GDM1 (cell line): ENCODE results near the gene SNCB.

Experiments
- DNase-seq: peaks from one replicate; lab custom pipeline; 2025; lab: John Stamatoyannopoulos, UW

SNCB gene

DNA sequence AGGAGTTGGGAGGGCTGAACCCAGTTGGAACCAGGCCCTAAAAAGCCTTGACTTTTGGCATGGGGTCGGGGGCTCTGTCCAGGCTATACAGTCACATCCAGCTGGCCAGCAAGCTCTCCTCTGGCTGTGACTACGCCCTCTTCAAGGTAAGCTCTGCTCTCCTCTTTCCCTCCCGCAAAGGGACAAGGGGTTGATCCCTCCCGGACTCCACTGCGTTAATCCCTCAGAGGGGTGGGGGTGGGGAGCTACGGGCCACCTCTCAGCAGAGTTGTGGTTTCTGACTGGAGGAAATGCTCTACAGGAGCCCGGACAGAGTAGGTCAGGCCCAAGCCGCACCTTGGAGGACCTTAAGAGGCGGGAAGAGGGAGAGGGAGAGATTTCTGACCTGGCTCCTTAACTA lies 14.0 kb upstream of the SNCB start:
- no peak for DNase-seq

DNA sequence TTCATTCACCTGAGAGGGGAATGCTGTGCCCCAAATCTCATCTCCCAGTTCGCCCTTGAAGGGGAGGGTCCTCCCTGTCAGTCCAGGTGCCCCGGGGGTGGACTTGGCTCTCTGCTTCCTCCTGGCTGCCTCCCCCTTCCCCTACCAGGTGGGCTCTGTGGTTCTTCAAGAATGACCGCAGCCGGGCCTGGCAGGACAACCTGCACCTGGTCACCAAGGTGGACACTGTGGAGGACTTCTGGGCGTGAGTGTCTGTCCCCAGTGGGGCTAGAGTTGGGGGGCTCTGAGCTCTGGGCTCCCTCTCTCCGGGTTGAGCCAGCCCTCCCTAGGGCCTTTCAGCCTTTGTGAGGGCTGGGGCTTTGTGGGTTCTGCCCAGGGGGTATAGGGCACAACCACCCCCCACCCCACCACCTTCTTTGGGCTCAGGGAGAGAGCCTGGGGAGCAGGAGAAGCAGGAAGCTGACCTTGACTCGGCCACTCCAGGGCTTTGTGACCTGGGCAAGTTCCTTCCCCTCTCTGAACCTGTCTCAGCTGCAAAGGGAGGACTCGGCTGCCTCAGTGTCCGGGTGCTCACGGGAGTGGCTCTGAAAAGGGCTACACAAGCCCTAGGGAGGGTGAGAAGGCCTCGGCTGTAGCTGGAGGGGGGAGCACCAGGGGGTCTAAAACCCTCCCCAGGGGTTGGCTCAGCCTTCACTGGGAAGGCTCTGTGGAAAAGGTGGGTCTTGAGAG lies 13.3 kb upstream of the SNCB start:
- DNase-seq = no peak

DNA sequence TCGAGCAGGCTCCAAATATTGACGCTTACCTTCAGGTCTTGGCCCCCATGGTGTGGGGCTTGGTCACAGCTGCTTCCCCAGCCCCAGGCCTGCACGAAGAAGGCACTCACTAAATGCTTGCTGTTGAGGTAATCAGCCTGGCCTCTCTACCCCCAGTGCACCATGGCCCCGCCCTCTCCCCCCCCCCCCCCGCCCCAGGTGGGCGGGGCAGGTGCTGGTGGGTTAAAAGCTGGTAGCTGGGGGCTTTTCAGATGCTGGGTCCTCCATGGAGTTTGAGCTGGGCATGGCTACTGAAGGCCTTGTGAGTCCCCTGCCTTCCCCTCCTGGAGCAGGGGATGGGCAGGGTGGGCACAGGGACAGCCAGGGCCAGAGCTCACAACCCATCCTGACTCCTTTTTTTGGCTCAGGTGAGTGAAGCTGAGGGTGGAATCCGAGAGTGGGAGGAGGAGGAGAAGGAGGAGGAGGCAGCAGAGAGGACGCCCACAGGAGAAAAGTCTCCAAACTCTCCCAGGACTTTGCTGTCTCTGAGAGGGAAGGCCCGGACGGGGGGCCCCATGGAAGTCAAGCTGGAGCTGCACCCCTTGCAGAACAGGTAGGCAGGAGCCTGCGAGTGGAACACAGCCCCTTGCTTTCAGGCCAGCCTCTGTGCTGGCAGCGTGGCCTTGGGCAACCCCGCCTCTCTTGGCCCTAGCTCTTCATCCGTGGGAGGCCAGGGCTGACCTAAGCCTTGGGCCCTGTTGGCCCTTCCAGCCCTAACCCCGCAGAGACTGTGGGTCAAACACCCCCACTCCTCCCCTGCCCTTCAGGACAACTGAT lies 12.5 kb upstream of the SNCB start:
- no peak for DNase-seq

DNA sequence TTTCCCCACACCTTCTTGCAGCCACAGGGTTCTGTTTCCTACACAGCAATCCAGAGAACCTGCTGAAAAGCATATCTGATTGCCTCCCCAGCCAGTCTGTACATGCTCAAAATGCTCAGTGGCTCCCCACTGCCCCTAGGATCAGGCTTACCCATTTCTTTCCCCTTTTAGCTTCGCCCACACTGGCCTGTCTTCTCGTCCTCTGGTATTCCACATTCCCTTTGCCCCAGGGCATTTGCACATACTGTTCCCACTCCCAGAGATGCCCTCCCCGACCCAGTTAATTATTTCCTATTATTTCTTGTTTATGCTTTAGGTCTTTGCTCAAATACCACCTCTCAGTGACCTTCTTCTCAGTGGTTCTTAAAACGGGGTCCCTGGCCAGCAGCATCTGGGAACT lies 10.3 kb upstream of the SNCB start:
- DNase-seq = no peak

DNA sequence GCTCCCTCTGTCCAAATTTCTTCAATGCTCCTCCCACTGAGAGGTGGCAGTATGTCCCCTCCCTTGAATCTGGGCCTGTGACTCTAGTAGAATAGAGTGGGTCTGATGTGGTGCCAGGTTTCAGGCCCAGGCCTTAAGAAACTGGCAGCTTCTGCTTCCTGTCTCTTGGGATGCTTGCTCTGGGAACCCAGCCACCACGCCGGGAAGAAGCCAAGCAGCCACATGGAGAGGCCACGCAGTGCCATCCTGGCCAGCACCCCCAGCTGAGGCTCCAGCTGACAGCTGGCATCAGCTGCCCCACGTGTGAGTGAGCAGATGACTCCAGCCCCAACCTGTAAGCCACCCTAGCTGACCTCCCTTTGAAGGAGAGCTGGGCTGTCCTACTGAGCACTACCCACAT lies 9.6 kb upstream of the SNCB start:
- DNase-seq = no peak

DNA sequence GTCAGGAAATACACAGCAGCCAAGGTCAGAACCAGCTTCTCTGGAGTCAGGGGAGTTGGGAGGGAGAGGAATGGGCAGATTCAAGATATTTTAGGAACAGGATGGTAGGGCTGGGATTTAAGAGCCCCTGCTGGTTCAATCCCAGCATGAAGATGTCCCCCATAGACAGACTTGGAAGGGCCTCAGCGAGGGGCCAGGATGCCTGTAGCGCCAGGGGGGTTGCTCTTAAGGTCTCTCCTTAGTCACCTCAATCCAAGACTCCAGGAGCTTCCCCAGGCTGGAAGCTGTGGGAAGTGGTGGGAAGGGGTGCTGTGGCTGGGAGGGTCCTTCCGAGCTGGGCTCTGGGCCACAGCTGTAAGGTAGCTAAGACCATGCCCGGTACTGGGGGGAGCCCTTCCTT lies 8.9 kb upstream of the SNCB start:
- DNase-seq = no peak

DNA sequence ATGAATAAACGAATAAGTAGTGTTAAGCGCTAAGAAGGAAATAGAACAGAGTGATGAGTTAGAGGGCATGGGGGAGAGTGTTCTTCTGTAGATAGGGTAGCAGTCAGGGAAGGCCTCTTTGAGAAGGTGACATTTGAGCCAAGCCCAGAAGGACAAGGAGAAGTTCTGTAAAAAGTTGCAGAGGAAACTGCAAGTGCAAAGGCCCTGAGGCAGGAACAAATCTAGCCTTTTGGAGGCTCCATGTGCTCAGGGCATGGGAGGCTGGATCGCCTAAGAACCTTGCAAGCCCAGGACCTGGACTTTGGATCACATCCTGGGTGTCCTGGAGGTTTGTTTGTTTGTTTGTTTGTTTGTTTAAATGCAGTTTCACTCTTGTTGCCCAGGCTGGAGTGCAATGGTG lies 8.1 kb upstream of the SNCB start:
- DNase-seq = no peak

DNA sequence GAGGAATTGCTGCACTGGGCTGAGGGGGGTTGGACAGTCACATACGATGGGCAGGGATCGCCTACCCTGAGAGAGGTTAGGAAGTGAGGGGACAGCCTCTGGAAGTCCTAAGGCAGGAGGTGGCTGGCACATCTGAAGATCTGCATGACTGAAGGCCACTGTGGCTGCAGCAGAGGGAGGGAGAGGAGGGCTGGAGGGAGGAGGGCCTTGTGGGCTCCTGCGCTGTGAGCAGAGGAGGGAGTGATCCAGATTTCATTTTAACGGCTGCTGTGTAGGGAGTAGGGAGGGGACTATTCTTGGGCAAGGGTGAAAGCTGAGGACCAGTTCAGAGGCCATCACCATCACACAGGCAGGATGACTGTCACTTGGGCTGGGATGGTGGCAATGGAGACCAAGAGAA lies 7.2 kb upstream of the SNCB start:
- no peak for DNase-seq

DNA sequence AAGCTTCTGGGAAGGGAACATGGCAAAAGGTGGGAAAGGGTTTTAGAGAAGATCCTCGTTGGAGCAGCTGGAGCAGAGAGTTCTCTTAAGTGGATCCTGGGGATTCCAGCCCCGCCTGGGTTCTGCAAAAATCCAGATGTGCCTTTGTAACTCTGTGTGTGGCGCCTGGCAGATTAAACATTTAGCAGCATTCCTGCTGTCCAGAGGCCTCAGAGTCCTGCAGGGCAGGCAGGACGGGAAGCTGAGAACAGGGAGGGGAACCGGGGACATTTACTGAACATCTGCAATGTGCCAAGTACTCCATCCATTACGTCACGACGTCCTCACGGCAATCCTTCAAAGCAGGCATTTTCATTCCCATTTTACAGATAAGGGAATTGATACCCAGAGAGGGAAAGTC lies 6.1 kb upstream of the SNCB start:
- no peak for DNase-seq

DNA sequence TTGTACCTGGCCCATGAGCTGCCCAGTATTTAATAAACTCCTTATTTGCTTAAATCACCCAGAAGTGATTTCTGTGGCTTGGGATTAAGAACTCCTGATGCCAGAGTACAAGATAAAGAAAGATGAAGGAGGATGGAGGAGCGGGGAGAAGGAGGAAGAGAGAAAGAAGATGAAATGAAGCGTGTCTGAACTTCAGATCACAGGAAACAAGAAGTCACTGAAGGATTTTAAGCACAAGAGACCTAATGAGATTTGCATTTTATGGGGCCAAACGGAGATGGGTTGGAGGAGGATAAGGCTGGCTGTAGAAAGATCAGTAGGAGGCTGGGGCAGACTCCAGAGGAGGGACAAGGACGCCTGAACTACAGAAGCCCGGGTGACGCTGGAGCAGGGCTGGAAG lies 3.3 kb upstream of the SNCB start:
- DNase-seq = no peak

DNA sequence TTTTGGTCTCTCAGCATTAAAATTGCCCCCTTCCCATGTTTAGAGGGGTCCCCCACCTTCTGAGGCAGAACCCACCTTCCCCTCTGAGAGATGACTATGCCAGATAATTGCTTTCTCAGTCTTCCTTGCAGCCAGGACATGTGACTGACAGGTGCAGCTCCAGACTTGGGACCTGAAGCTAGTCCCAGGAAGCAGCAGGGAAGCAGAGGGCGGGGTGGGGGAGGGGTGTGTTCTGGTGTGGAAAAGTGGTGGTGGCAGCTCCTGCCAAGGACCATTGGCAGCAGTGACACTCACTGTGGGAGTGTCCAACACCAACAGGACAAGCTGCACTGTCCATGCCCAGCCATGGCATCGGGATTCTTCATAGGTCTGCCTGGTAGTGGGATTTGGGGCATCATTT lies 2.4 kb upstream of the SNCB start:
- DNase-seq = no peak

DNA sequence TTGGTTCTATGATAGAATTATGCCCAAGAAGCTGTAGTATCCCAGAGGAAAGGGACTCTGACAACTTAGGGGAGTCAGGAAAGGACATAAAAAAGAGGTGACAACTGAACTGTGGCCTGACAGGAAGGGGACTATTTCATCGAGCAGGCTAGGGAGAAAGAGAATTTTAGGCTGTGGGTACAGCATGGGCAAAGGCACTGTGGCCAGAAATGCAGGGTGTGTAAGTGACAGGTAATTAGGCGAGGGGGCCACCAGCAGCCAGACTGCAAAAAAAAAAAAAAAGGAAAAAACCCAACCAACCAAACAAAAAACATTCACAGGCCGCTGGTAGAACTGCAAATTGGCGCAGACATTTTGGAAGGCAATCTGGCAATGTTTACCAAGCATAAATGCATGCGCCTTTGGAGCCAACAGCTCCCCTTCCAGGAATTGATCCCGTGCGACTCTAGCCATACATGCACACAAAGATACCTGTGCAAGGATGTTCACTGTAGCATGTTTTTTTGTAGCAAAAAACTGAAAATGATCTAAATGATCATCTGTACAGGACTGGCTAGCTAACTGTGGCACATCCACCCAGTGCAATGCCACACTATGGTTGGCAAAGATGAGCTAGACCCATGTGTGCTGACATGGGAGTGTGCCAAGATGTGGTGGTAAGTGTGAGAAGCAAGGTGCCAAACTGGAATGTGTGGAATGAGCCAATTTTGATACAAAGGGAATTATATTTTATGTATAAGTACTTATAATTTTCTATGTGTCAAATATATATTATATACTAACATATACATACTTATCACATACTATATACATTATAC lies 1.3 kb upstream of the SNCB start:
- DNase-seq = no peak

DNA sequence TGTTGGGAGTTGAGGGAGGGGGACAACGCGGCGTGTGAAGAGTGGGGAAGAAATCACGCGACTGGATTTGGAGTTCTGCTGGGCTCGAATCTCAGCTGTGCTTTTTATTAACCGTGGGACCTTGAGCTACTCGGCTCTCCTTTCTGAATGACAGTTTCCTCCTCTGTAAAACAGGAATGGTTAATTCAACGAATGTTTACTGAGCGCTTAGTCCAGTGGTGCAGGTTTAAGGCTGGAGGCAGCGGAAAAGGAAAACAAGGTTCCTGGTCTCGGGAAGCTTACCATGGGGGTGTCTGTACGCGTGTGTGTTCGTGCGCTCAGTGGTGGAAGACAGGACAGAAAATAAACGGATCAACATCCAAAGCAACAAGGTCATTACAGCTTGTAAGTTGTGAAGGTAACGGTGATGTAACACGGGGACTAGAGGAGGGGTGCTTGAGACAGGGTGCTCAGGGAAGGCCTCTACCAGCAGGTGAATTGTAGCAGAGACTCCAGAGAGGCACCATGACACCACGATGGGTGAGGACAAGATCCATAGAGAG lies 418 bp upstream of the SNCB start:
- DNase-seq = no peak

DNA sequence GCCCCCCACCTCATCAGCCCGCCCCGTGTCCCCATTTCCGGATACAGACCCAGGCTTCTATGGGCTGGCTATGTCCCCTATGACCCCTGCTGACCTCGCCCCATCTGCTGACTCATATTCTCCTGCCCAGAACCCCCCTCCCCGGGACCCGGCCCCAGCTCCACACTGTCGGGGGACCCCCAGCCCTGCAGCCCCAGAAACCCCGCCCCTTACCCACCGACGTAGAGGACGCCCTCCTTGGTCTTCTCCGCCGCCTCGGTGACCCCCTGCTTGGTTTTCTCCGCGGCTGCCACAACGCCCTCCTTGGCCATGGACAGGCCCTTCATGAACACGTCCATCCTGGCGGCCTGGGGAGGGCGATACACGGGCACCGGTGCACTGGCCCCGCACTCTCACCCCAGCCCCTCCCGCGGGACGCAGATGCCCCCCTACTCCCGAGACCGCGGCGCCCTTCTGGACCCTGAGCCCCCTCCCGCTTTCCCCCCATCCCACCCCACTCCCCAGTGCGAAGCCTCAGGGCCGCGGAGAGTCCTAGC lies 949 bp downstream of the SNCB start:
- DNase-seq = no peak

DNA sequence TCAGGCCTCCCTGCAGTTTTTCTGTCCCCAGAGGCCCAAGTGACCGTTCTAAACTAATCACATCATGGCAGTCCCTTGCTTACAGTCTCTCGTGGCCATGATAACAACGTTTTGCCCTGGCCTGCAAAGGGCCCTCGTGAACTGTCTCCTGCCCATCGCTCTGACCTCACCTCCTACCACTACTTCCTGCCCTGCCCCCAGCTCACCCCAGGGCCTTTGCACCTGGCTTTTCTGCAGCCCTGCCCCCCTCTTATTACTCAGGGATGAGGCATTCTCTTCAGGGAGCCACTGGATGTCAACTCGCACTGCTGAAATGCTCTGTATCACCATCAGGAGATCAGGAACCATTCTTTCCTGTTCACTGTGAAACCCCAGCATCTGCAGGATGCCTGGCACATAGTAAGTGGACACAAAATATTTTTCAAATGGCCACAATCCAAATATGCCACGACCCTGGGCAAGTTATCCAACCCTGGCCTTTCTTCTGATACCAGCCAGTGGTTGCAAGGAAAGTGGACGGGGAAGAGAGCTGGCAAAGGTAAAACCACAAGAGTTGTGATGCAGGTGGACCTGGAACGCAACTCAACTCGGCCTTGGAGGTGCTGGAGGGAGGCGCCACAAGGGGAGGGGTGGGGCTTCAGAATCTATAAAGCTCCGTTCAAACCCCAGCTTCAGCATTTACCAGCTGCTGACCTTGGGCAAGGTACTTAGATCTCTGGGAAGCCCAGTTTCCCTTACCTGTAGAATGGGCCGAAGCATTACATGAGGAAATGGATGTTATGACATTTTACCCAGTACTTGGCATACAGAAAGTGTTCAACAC lies 1.7 kb downstream of the SNCB start:
- no peak for DNase-seq

DNA sequence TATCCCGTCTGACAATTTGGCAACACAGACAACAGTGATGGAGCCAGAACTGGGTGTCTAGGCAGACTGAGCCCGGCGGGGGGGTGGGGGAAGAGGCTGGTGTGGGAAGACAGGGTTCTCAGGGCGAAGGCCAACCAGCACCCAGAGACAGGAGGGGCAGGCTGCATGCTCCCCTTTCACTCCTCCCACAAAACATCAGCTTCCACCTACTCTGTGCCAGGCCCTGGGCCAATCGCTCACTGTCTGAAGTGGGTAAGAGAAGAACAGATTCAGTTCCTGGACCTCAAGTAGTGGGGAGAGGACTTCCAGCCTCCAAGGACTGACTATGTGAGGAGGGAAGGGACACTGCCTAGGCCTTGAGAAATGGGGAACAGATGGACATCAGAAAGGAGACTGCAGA lies 2.8 kb downstream of the SNCB start:
- no peak for DNase-seq

DNA sequence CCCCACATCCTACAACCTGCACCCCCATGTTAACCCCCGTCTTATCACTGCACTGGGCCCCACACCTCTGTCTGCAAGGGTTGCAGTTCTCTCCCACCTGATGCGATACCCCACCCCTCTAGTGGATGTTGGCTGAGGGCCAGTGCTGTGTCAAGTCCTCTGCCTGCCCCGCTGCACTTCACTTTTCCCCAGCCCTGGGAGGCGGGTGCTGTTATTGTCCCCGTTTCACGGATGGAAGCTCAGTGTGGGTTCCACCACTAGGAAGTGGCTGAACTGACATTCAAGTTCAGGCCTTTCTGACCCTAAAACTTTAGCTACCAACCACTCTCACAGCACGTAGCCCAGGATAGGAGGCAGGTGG lies 3.5 kb downstream of the SNCB start:
- DNase-seq = no peak

DNA sequence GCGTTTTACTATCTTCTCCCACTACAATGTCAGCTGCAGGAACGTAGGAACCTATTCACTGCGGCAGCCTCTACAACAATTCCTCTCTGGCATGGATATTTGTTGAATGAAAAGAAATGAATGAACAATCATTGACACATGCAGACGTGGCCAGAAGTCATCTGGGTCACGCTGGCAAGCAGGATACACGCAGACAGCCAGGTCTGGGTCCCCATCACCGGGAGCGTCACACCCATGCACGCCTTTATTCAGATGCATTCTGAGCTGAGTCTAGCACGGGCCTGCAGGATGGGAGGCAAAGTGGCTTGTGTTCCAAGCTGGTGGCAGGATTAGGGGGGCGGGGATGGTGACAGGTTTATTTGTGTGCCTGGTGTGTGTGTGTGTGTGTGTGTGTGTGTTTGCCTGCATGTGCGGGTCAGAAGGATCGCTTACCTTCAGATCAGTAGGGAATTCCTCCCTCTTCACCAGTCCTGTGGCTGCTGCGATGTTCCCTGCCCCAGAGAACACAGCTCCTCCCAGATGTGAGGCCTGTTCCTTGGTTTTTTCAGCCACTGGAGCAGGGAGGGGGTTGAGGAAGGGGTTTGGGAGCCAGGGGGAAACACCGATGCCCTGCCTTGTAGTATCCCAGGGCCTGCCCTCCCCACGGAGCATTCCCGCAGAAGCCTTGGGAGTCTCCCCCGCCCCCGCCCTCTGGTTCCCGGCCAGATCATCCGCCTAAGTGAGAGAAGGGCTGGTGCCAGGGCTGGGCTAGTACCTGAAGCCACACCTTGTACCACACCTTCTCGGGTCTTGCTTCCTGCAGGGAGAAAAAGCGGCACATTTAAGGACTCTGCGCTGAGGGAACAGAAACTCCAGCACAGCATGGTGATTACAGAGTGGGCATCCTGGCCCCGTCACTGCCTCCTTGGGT lies 4.1 kb downstream of the SNCB start:
- no peak for DNase-seq

DNA sequence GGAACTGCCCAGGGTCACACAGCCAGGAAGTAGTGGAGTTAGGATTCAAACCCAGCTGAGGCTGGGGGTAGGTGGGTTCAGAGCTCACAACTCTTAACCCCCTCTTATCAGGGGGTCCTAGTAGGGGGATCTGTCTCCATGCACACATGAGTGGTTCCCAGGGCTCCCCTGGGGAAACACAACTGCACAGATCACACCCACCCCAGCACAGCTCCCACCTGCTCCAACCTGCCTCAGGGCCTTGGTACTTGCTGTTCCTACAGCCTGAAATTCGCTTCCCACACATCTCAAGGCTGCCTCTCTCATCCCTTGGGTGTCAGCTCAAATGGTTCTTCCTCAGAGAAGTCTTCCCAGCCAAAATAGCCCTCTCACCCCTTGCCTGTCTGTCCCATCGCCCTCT lies 4.8 kb downstream of the SNCB start:
- no peak for DNase-seq

DNA sequence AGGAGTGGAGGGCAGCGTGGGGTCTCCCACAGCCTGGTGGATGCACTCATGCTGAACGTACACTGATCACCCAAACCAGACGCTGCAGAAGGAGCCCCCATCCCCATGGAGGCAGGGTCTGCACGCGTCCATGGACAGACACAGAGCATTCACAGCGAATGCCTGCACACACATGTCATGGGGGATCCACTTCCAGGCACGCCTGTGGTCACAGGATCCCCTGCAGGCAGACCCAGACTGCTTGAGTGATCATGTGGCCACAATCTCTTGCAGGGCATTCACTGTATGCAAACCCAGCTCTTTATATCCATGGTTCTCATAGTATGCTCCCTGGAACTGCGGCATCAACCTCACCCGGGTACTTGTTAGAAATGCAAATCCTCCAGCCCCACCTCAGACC lies 5.4 kb downstream of the SNCB start:
- no peak for DNase-seq

DNA sequence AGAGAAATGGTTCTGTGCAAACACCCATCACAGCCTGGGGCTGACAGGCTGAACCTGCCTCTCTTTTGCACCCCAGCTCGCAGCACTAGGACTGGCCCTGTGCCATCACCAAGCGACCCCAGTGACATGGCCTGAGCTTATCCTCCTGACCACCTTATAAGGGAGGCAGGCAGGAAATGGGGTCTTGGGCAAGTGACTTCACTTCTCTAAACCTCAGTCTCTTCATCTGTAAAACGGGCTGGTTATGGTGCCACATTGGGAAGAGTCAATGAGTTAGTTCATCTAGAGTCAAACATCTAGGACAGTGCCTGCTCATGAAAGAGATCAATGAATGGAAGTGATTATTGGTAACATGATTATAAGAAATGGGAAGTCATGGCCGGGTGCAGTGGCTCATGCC lies 6.2 kb downstream of the SNCB start:
- DNase-seq = no peak
